ENCODE data around the gene EIF3F. TPM values are rescaled to one million over a fixed set of nuclear protein-coding genes. Genes with fewer than 3 reads are reported as not detected.

The EIF3F gene
- total and polyA plus RNA-seq, 2 of the 13 experiments (the other 11 are each of a cell fraction or from before 2014, with no cell fraction given), result 109 to 191 TPM

GRCh38 chr11:8011371-8011770, 24.2 kb downstream of the EIF3F start (continued):
- TF ChIP-seq AHDC1 (CRISPR knock-in tag; IDR thresholded peaks at IDR 0.05; ENCODE audit: borderline replicate concordance) (no peak), ZNF616 (CRISPR knock-in tag; IDR thresholded peaks at IDR 0.05; ENCODE audit: low read depth) (no peak), ZNF747 (CRISPR knock-in tag; IDR thresholded peaks at IDR 0.05; ENCODE audit: borderline replicate concordance) (no peak), MYPOP (CRISPR knock-in tag; IDR thresholded peaks at IDR 0.05) (no peak)

- FAIRE-seq (no peak), ATAC-seq (no peak), DNase-seq (ENCODE audit: low spot score) (no peak)
- CTCF ChIA-PET (ENCODE audit: low intra/inter-chr PET ratio, low total read pairs), result no interaction called here
- POLR2A ChIA-PET, result no interaction called here
- Histone ChIP-seq H3K79me2 (ENCODE audit: insufficient read depth, low read length) (no peaks in the 10 kb centered on the region), H3K27ac (ENCODE audit: extremely low read length, insufficient read depth, low read length) (no peak overlapping the region), H3K9ac (ENCODE audit: insufficient read depth, low read depth, low read length) (no peak overlapping the region), H3K9me3 (ENCODE audit: low read length) (no peaks in the 10 kb centered on the region), H3K4me1 (ENCODE audit: insufficient read depth, low read length) (no peaks in the 10 kb centered on the region), H3K27me3 (ENCODE audit: control insufficient read depth in 1 of 2, insufficient read depth in 2 of 2, low read length in 2 of 2) (peaks cover 0 to 12% of the 10 kb centered on the region in 2 experiments; a peak in 2 of 5 replicates), H4K20me1 (ENCODE audit: insufficient read depth, low read length) (no peaks in the 10 kb centered on the region; the same call in 1 of the 2 replicates), H3K4me3 (replicated peaks in 1 of 3; ENCODE audit: insufficient read depth in 1 of 3, low read depth in 2 of 3, low read length in 3 of 3) (no peak overlapping the region), H3K4me2 (ENCODE audit: low read depth, low read length) (no peak overlapping the region), H2AFZ (ENCODE audit: low read length) (no peak overlapping the region), H3K36me3 (replicated peaks in 1 of 2; ENCODE audit: control insufficient read depth in 1 of 2, insufficient read depth in 2 of 2, low read length in 2 of 2) (no peaks in the 10 kb centered on the region)
- in situ Hi-C loops (cut with HindIII; ENCODE audit: extremely low pct_ligation_motif_present, low pct_unique_long_range_greater_than_20kb), result no loop called here
- no TSS peak for BruUV-seq (replicated peaks)
- WGBS (ENCODE audit: low lambda C conversion rate), result 3% methylated on average over 4 of the region's 4 CpGs
- intact Hi-C loops (cut with micrococcal nuclease; ENCODE audit: unreplicated experiment), result no loop called here
- TF ChIP-seq EEA1 (CRISPR knock-in tag; IDR thresholded peaks at IDR 0.05; ENCODE audit: borderline replicate concordance) (no peak), ZC3H13 (CRISPR knock-in tag; IDR thresholded peaks at IDR 0.05) (no peak), PHF5A (CRISPR knock-in tag; IDR thresholded peaks at IDR 0.05; ENCODE audit: low read depth, unreplicated experiment) (no peak), NONO (IDR thresholded peaks at IDR 0.05) (no peak), NONO (CRISPR knock-in tag; conservative IDR thresholded peaks at IDR 0.05) (no peak), KLF12 (CRISPR knock-in tag; IDR thresholded peaks at IDR 0.05; ENCODE audit: borderline replicate concordance) (no peak), RCOR2 (CRISPR knock-in tag; IDR thresholded peaks at IDR 0.05) (no peak), ZNF703 (CRISPR knock-in tag; IDR thresholded peaks at IDR 0.05; ENCODE audit: borderline replicate concordance) (no peak), GATAD1 (CRISPR knock-in tag; IDR thresholded peaks at IDR 0.05) (no peak), ZFP62 (CRISPR knock-in tag; IDR thresholded peaks at IDR 0.05) (no peak), ZNF317 (CRISPR knock-in tag; IDR thresholded peaks at IDR 0.05) (no peak), TRAFD1 (CRISPR knock-in tag; IDR thresholded peaks at IDR 0.05; ENCODE audit: borderline replicate concordance) (no peak)
Measured at GRCh38 chr11:8011981-8012444, 24.9 kb downstream of the EIF3F start.

Data from HepG2 (cell line).